ENCODE results near the gene STARD8. TPM values are rescaled to one million over a fixed set of nuclear protein-coding genes. Genes with fewer than 3 reads are reported as not detected.

The STARD8 gene
- polyA plus RNA-seq, 1 donor from 2014 or later, result 0.09 TPM

Small RNA genes within 50 kb of the gene (small RNA-seq; reads per million reads assigned to genes)
- 0 reads per million in 3 experiments for gene COX6CP12

Other genes with a start within 250 kb of the STARD8 start
- 7.3 and 7.6 TPM in 2 replicates for gene OPHN1, start 214.2 kb upstream of the STARD8 start, polyA plus RNA-seq
- 19.8 and 28.5 TPM in 2 replicates for gene YIPF6, start 148.6 kb upstream of the STARD8 start, polyA plus RNA-seq
- 25.5 and 27.8 TPM in 2 replicates for gene EFNB1, start 181.4 kb downstream of the STARD8 start, polyA plus RNA-seq